Measurements from ENCODE around the gene APC2.
A peak's percentile ranks its signal among the peaks of the same experiment; 100 is the strongest.

DNA sequence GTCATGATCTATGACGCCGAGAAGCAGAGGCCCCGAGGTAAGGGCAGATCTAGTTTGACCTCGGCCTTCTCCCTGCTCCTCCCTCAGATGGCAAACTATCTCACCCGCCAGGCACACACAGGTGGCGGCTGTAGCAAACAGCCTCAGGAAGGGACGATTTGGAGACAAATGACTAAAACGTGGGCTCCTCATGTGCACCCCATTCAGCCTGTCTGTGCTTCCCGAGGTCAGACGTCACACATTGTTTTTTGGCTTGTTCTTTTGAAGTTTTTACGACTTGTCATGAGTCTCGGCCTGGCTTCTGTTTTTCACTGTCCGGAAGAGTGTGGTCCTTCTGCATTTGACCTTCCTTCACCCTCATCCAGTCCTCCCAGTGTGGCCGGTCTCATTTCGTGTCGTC lies 27.6 kb upstream of the APC2 start:
- TF ChIP-seq, protein P1, sequence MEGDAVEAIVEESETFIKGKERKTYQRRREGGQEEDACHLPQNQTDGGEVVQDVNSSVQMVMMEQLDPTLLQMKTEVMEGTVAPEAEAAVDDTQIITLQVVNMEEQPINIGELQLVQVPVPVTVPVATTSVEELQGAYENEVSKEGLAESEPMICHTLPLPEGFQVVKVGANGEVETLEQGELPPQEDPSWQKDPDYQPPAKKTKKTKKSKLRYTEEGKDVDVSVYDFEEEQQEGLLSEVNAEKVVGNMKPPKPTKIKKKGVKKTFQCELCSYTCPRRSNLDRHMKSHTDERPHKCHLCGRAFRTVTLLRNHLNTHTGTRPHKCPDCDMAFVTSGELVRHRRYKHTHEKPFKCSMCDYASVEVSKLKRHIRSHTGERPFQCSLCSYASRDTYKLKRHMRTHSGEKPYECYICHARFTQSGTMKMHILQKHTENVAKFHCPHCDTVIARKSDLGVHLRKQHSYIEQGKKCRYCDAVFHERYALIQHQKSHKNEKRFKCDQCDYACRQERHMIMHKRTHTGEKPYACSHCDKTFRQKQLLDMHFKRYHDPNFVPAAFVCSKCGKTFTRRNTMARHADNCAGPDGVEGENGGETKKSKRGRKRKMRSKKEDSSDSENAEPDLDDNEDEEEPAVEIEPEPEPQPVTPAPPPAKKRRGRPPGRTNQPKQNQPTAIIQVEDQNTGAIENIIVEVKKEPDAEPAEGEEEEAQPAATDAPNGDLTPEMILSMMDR (IDR thresholded peaks at IDR 0.05) = no peak
- peak; percentile 14 for TF ChIP-seq POLR2AphosphoS5 (IDR thresholded peaks at IDR 0.05)

Measured in prostate gland (tissue), 2 donors.